WTC11 (cell line): ENCODE data around the gene UBE2H. TPM values are rescaled to one million over a fixed set of nuclear protein-coding genes. Genes with fewer than 3 reads are reported as not detected.

Experiments used
- ATAC-seq: fragments of 200-7000 bp; cut with Tn5 transposase; 2 replicates; pipeline ENCODE4 v1.10.0; 2021; ENCODE audit warnings: mild to moderate bottlenecking, moderate library complexity
- CTCF ChIA-PET: fragments of 300-600 bp; sonication (Branson Sonifier 250); formaldehyde crosslinking; loops from one replicate; lab custom pipeline; 2021; ENCODE audit warnings: antibody characterized with exemption; lab: Charles Lee
- POLR2A ChIA-PET: fragments of 350-600 bp; sonication (Branson Sonifier 250); formaldehyde crosslinking; loops from one replicate; lab custom pipeline; 2021; ENCODE audit warnings: antibody characterized with exemption; lab: Charles Lee
- DNase-seq: peaks from one replicate; pipeline ENCODE4 v3.0.0; 2021; ENCODE audit warnings: low spot score
- H3K27ac Mint-ChIP-seq: 2 replicates; pipeline ENCODE4 v1.8.0; 2021; ENCODE audit warnings: mixed read lengths
- H3K27me3 Mint-ChIP-seq: 2 replicates; pipeline ENCODE4 v1.8.0; 2021; ENCODE audit warnings: low read depth, mild to moderate bottlenecking, moderate library complexity, mixed read lengths
- H3K36me3 Mint-ChIP-seq: 2 replicates; pipeline ENCODE4 v1.8.0; 2021; ENCODE audit warnings: mixed read lengths
- H3K4me1 Mint-ChIP-seq: 2 replicates; pipeline ENCODE4 v1.8.0; 2022; ENCODE audit warnings: mixed read lengths
- H3K4me3 Mint-ChIP-seq: 2 replicates; pipeline ENCODE4 v1.8.0; 2021; ENCODE audit warnings: mild to moderate bottlenecking, moderate library complexity, mixed read lengths
- H3K9me3 Mint-ChIP-seq: 2 replicates; pipeline ENCODE4 v1.8.0; 2021; ENCODE audit warnings: mixed read lengths
- ARID4B ChIP-seq: sonication (generic); formaldehyde crosslinking; IDR thresholded peaks from 2 replicates; pipeline ENCODE4 v1.8.0; 2023; ENCODE audit warnings: missing genetic modification reagents, mild to moderate bottlenecking, borderline replicate concordance
- ESRRA ChIP-seq: sonication (generic); formaldehyde crosslinking; IDR thresholded peaks from 2 replicates; pipeline ENCODE4 v1.8.1; 2022; ENCODE audit warnings: mild to moderate bottlenecking, missing genetic modification reagents, borderline replicate concordance
- FOXP4 ChIP-seq: sonication (generic); formaldehyde crosslinking; IDR thresholded peaks from 2 replicates; pipeline ENCODE4 v1.8.0; 2022; ENCODE audit warnings: mild to moderate bottlenecking, missing genetic modification reagents
- HMGXB4 ChIP-seq: sonication (generic); formaldehyde crosslinking; IDR thresholded peaks from 2 replicates; pipeline ENCODE4 v1.8.1; 2023; ENCODE audit warnings: mild to moderate bottlenecking, moderate library complexity, missing genetic modification reagents
- IRF1 ChIP-seq: sonication (generic); formaldehyde crosslinking; IDR thresholded peaks from 2 replicates; pipeline ENCODE4 v1.8.0; 2023; ENCODE audit warnings: missing genetic modification reagents
- KAT7 ChIP-seq: sonication (generic); formaldehyde crosslinking; IDR thresholded peaks from 2 replicates; pipeline ENCODE4 v1.8.1; 2023; ENCODE audit warnings: missing genetic modification reagents, mild to moderate bottlenecking, borderline replicate concordance
- NR1H2 ChIP-seq: sonication (generic); formaldehyde crosslinking; IDR thresholded peaks from 2 replicates; pipeline ENCODE4 v1.9.0; 2021; ENCODE audit warnings: mild to moderate bottlenecking, moderate library complexity, missing genetic modification reagents
- NR3C1 ChIP-seq: sonication (generic); formaldehyde crosslinking; conservative IDR thresholded peaks from 2 replicates; pipeline ENCODE4 v1.8.1; 2023; ENCODE audit warnings: low read depth, mild to moderate bottlenecking, missing genetic modification reagents
- PREB ChIP-seq: sonication (generic); formaldehyde crosslinking; IDR thresholded peaks from 2 replicates; pipeline ENCODE4 v1.8.1; 2022; ENCODE audit warnings: mild to moderate bottlenecking, missing genetic modification reagents, moderate library complexity, borderline replicate concordance
- RELA ChIP-seq: sonication (generic); formaldehyde crosslinking; IDR thresholded peaks from 2 replicates; pipeline ENCODE4 v1.8.1; 2022; ENCODE audit warnings: missing genetic modification reagents, mild to moderate bottlenecking, borderline replicate concordance
- ZNF281 ChIP-seq: sonication (generic); formaldehyde crosslinking; IDR thresholded peaks from 2 replicates; pipeline ENCODE4 v1.8.0; 2023; ENCODE audit warnings: mild to moderate bottlenecking, missing genetic modification reagents
- ZNF671 ChIP-seq: fragments of 250-450 bp; sonication (Bioruptor Pico); IDR thresholded peaks from 2 replicates; pipeline ENCODE4 v1.8.0; 2021; ENCODE audit warnings: mild to moderate bottlenecking
- ZSCAN18 ChIP-seq: fragments of 250-450 bp; sonication (Bioruptor Pico); IDR thresholded peaks from 2 replicates; pipeline ENCODE4 v2.1.2; 2022; ENCODE audit warnings: mild to moderate bottlenecking, moderate library complexity
- total RNA-seq: library from RNA; stranded (reverse); gene quantifications from 3 replicates; pipeline ENCODE4 v1.2.3, GENCODE V29; 2021

Gene UBE2H
- total RNA-seq, 1 experiment from 2014 or later = 55.0 TPM

GRCh38 chr7:129831424-129832058, 121.2 kb downstream of the UBE2H start (continued):
- TF ChIP-seq FOXP4 (CRISPR knock-in tag) (no peak), RELA (CRISPR knock-in tag) (no peak), ZNF671 (CRISPR knock-in tag) (no peak), KAT7 (CRISPR knock-in tag) (no peak), ARID4B (CRISPR knock-in tag) (no peak), ESRRA (no peak), ZSCAN18 (no peak), ZNF281 (CRISPR knock-in tag) (no peak)

- no peak overlapping the region for H3K4me3 Mint-ChIP-seq
- ATAC-seq (no peak), DNase-seq (no peak)
- CTCF ChIA-PET = interaction anchor here (1.4 to 4.3 kb wide), 10 partner anchors 10 to 488 kb away, joined by 3 to 54 read pairs (median 10); no protein-coding TSS in a partner anchor
- POLR2A ChIA-PET = interaction anchor here (0.7 to 2.2 kb wide), 2 partner anchors 118 to 180 kb away, joined by 8 to 11 read pairs; no protein-coding TSS in a partner anchor
- peaks cover 70% of the 10 kb centered on the region for H3K4me1 Mint-ChIP-seq
- peaks cover 13% of the 10 kb centered on the region for H3K36me3 Mint-ChIP-seq
- H3K9me3 Mint-ChIP-seq = no peaks in the 10 kb centered on the region
- no peak overlapping the region for H3K27ac Mint-ChIP-seq
- no peaks in the 10 kb centered on the region; the same call in 1 of the 2 replicates for H3K27me3 Mint-ChIP-seq
- TF ChIP-seq ARID4B (CRISPR knock-in tag) (no peak), ESRRA (no peak), KAT7 (CRISPR knock-in tag) (no peak), IRF1 (no peak), NR1H2 (CRISPR knock-in tag) (no peak), HMGXB4 (no peak), NR3C1 (CRISPR knock-in tag) (no peak), PREB (CRISPR knock-in tag) (no peak)
Measured at GRCh38 chr7:129830949-129831348, 121.8 kb downstream of the UBE2H start.
